Measurements from ENCODE around the gene SNX1. TPM values are rescaled to one million over a fixed set of nuclear protein-coding genes. Genes with fewer than 3 reads are reported as not detected.
A peak's percentile ranks its signal among the peaks of the same experiment; 100 is the strongest.
"Not testable (repeated sequence)": the region's sequence is repeated elsewhere in the genome, so short reads cannot be mapped to it uniquely, and the experiment has no call there.

SNX1 gene
- total RNA-seq, 2 donors from 2014 or later = 54.5 to 63.0 TPM

DNA sequence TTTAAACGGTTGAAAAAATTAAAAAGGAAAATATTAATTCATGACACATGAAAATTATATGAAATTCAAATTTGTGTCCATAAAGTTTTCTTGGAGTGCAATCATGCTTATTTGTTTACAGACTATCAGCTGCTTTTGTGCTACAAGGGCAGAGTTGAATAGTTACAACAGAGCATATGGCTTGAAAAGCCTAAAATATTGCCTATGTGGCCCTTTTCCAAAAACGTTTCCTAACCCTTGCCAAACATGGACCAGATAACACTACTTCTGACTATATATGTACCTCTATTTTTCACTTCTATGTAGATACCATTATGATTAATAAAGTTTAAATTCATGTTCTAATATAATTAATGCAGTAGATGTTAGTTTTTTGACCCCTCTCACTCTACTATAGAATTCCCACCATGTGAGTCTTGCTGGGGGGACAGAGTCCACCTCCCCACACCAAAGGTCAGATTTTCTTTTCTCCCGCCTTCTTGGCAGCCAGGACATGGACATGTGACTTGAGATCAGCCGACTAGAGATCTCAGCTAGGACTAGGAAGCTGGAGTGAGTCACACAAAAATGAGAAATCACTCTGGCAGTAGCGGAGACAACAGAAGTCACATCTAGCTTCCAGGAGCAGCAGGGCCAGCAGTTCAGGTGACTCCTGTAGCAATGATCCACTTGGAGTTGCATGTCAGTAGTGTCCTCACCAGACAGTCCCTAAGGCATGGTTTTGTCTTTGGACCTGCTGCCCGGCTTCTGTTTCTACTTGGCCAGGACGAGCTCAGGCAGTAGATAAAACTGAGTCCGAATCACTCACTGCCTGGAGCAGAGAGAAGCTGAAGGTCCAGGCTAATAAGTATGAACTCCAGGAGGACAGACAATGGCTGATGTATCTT is 24.6 kb upstream of the SNX1 start:
- H3K27ac ChIP-seq (ENCODE audit: low read depth, low read length) = no peak overlapping the region
- H3K36me3 ChIP-seq (ENCODE audit: control insufficient read depth, insufficient read depth, low read length) = peaks cover 37% of the 10 kb centered on the region
- peak overlapping the region; percentile 56 for H3K27ac Mint-ChIP-seq
- H3K4me3 ChIP-seq (ENCODE audit: low read length) = no peak overlapping the region
- WGBS, 2 experiments (ENCODE audit: insufficient coverage in 1 of 2, insufficient read length in 1 of 2) = 93 to 95% methylated on average over 6 to 8 of the region's 8 CpGs
- no peak for DNase-seq
- no peaks in the 10 kb centered on the region for H3K27me3 Mint-ChIP-seq (ENCODE audit: insufficient read depth)
- no peak overlapping the region for H3K9ac ChIP-seq (ENCODE audit: extremely low read depth, low read length, poor library complexity, severe bottlenecking)
- no peak overlapping the region for H3K4me3 Mint-ChIP-seq
- no peaks in the 10 kb centered on the region for H3K9me3 Mint-ChIP-seq
- H3K4me1 ChIP-seq (ENCODE audit: control insufficient read depth, insufficient read depth, low read length) = no peaks in the 10 kb centered on the region
- no peaks in the 10 kb centered on the region for H3K9me3 ChIP-seq (ENCODE audit: control insufficient read depth, low read length)
- no peaks in the 10 kb centered on the region for H3K27me3 ChIP-seq (ENCODE audit: control insufficient read depth, insufficient read depth, low read length, poor library complexity, severe bottlenecking)
- H3K4me1 Mint-ChIP-seq = no peaks in the 10 kb centered on the region
- TF ChIP-seq, protein P1, sequence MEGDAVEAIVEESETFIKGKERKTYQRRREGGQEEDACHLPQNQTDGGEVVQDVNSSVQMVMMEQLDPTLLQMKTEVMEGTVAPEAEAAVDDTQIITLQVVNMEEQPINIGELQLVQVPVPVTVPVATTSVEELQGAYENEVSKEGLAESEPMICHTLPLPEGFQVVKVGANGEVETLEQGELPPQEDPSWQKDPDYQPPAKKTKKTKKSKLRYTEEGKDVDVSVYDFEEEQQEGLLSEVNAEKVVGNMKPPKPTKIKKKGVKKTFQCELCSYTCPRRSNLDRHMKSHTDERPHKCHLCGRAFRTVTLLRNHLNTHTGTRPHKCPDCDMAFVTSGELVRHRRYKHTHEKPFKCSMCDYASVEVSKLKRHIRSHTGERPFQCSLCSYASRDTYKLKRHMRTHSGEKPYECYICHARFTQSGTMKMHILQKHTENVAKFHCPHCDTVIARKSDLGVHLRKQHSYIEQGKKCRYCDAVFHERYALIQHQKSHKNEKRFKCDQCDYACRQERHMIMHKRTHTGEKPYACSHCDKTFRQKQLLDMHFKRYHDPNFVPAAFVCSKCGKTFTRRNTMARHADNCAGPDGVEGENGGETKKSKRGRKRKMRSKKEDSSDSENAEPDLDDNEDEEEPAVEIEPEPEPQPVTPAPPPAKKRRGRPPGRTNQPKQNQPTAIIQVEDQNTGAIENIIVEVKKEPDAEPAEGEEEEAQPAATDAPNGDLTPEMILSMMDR (conservative IDR thresholded peaks at IDR 0.05) = no peak
- H3K36me3 Mint-ChIP-seq (ENCODE audit: low read depth) = peaks cover 19% of the 10 kb centered on the region

DNA sequence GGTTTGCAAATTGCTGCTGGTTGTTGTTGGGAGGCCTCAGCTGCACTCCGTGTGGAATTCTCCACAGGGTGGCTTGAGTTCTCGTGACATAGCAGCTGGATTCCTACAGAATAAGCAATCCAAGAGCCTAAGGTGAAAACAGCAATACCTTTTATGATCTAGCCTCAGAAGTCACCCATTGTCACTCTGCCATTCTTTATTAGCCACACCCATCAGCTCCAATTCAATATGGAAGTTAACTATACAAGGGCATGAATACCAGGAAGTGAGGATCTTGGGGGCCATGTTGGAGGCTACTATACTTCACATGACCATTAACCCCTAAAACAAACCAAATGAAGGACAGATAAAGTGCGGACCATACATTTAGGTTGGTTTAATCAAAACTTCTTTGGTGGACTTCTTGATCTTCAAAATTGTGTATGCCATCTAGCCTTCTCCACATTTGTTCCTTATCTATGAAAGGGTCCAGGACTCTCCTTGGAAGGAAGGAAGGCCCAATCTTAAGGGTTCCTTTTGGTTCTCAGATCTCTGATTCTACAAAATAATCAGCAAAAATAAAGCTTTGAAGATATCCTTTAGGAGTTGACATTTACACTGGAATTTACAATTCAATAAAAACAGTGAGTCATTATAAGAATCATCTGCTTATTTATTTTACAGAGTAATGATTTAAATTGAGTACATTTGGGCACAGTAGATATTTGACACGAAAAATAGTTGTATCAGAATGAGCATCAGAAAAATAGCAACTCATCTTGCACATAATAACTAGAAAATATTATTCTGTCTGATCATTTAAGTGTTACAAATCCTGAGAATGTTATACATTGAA is 23.6 kb upstream of the SNX1 start:
- Histone ChIP-seq H3K9ac (ENCODE audit: extremely low read depth, low read length, poor library complexity, severe bottlenecking) (no peak overlapping the region), H3K9me3 (ENCODE audit: control insufficient read depth, low read length) (no peaks in the 10 kb centered on the region), H3K4me3 (ENCODE audit: low read length) (no peak overlapping the region), H3K27ac (ENCODE audit: low read depth, low read length) (no peak overlapping the region), H3K36me3 (ENCODE audit: control insufficient read depth, insufficient read depth, low read length) (peaks cover 37% of the 10 kb centered on the region), H3K4me1 (ENCODE audit: control insufficient read depth, insufficient read depth, low read length) (no peaks in the 10 kb centered on the region), H3K27me3 (ENCODE audit: control insufficient read depth, insufficient read depth, low read length, poor library complexity, severe bottlenecking) (no peaks in the 10 kb centered on the region)
- no peaks in the 10 kb centered on the region for H3K9me3 Mint-ChIP-seq
- no peaks in the 10 kb centered on the region for H3K27me3 Mint-ChIP-seq (ENCODE audit: insufficient read depth)
- TF ChIP-seq, protein P1 (conservative IDR thresholded peaks at IDR 0.05) = no peak
- WGBS, 2 experiments (ENCODE audit: insufficient coverage in 1 of 2, insufficient read length in 1 of 2) = 89 to 94% methylated on average over 2 to 3 of the region's 4 CpGs
- DNase-seq = no peak
- peaks cover 19% of the 10 kb centered on the region for H3K36me3 Mint-ChIP-seq (ENCODE audit: low read depth)
- H3K27ac Mint-ChIP-seq = no peak overlapping the region
- no peaks in the 10 kb centered on the region for H3K4me1 Mint-ChIP-seq
- H3K4me3 Mint-ChIP-seq = no peak overlapping the region

DNA sequence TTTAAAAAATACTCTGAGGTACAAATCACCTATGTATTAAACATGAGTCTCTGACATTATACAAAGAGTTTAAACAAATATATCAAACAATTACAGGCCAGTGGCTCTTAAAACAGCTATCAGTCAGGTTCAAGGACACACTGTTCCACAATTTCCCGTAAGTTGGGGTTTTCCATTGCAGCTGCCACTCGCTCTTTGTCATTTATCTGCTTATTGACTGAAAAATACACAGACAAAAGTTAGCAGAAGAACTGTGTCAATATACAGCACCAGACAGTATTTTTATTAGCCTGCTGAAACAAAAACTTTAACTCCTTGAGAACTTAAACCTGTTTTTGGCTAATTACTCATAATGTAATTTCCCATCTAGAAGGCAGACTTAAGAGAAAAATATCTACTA is 23.0 kb upstream of the SNX1 start:
- Mint-ChIP-seq H3K27ac (no peak overlapping the region), H3K36me3 (ENCODE audit: low read depth) (peaks cover 19% of the 10 kb centered on the region), H3K9me3 (no peaks in the 10 kb centered on the region)

DNA sequence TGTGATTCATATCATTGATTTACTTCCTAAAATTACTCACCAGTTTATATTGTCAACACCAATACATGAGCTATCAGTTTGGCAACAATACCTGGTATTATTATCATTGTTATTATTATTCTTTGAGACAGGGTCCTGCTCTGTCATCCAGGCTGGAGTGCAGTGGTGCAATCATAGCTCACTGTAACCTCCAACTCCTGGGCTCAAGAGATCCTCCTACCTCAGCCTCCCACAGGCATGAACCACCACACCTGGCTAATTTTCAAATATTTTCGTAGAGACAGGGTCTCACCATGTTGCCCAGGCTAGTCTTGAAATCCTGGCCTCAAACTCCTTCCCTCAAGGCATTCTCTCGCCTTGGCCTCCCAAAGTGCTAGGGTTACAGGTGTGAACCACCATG is 22.3 kb upstream of the SNX1 start:
- H3K27me3 ChIP-seq (ENCODE audit: control insufficient read depth, insufficient read depth, low read length, poor library complexity, severe bottlenecking); H3K9me3 Mint-ChIP-seq; DNase-seq; H3K4me3 ChIP-seq (ENCODE audit: low read length); H3K9ac ChIP-seq (ENCODE audit: extremely low read depth, low read length, poor library complexity, severe bottlenecking); H3K9me3 ChIP-seq (ENCODE audit: control insufficient read depth, low read length); H3K4me1 Mint-ChIP-seq; H3K4me3 Mint-ChIP-seq; H3K4me1 ChIP-seq (ENCODE audit: control insufficient read depth, insufficient read depth, low read length); H3K27ac ChIP-seq (ENCODE audit: low read depth, low read length); H3K27me3 Mint-ChIP-seq (ENCODE audit: insufficient read depth); H3K27ac Mint-ChIP-seq: not testable (repeated sequence)
- peaks cover 19% of the 10 kb centered on the region for H3K36me3 Mint-ChIP-seq (ENCODE audit: low read depth)
- 82% methylated on average over 2 of the region's 2 CpGs; no CpG with 5 or more reads in 1 of the 2 experiments for WGBS, 2 experiments (ENCODE audit: insufficient coverage in 1 of 2, insufficient read length in 1 of 2)
- peaks cover 42% of the 10 kb centered on the region for H3K36me3 ChIP-seq (ENCODE audit: control insufficient read depth, insufficient read depth, low read length)

More for the DNA sequence above, 23.0 kb upstream of the SNX1 start:
- Mint-ChIP-seq H3K4me3 (no peak overlapping the region), H3K4me1 (no peaks in the 10 kb centered on the region), H3K27me3 (ENCODE audit: insufficient read depth) (no peaks in the 10 kb centered on the region)
- H3K36me3 ChIP-seq (ENCODE audit: control insufficient read depth, insufficient read depth, low read length) = peaks cover 42% of the 10 kb centered on the region
- H3K27ac ChIP-seq (ENCODE audit: low read depth, low read length) = no peak overlapping the region
- 96 to 100% methylated on average over 2 of the region's 2 CpGs for WGBS, 2 experiments (ENCODE audit: insufficient coverage in 1 of 2, insufficient read length in 1 of 2)
- no peaks in the 10 kb centered on the region for H3K4me1 ChIP-seq (ENCODE audit: control insufficient read depth, insufficient read depth, low read length)
- no peak overlapping the region for H3K9ac ChIP-seq (ENCODE audit: extremely low read depth, low read length, poor library complexity, severe bottlenecking)
- DNase-seq = no peak
- no peaks in the 10 kb centered on the region for H3K9me3 ChIP-seq (ENCODE audit: control insufficient read depth, low read length)
- TF ChIP-seq, protein P1 (conservative IDR thresholded peaks at IDR 0.05) = no peak
- no peaks in the 10 kb centered on the region for H3K27me3 ChIP-seq (ENCODE audit: control insufficient read depth, insufficient read depth, low read length, poor library complexity, severe bottlenecking)
- H3K4me3 ChIP-seq (ENCODE audit: low read length) = no peak overlapping the region
